GM23338 (cell line): ENCODE data around the gene ZBTB7C.

ENCODE experiments used
- CREB1 ChIP-seq: fragments of 250-450 bp; sonication (Bioruptor Pico); IDR thresholded peaks from 2 replicates; pipeline ENCODE4 v1.5.0; 2020; ENCODE audit warnings: low read depth, mild to moderate bottlenecking, moderate library complexity
- CTCF ChIP-seq, 2 experiments: fragments of 200-600 bp in 1 of 2; sonication (generic) in 1 of 2; conservative IDR thresholded peaks; 2 replicates each; pipeline versions ENCODE4 v1.5.1 to v1.6.1; 2016 to 2017; ENCODE audit warnings: antibody characterized with exemption in 2 of 2, low read depth in 2 of 2, mild to moderate bottlenecking in 2 of 2, moderate library complexity in 1 of 2
- ETS1 ChIP-seq: IDR thresholded peaks from 2 replicates; pipeline ENCODE4 v1.6.1; 2016; ENCODE audit warnings: antibody characterized with exemption
- EZH2 ChIP-seq: fragments of 200-600 bp; sonication (generic); IDR thresholded peaks from one replicate; pipeline ENCODE4 v1.8.0; 2017; ENCODE audit warnings: antibody characterized with exemption, mild to moderate bottlenecking, low read depth; ENCODE audit not compliant: unreplicated experiment
- EZH2phosphoT487 ChIP-seq: fragments of 200-600 bp; sonication (generic); IDR thresholded peaks from one replicate; pipeline ENCODE4 v1.8.1; 2018; ENCODE audit warnings: antibody characterized with exemption; ENCODE audit not compliant: unreplicated experiment
- JUNB ChIP-seq: IDR thresholded peaks from one replicate; pipeline ENCODE4 v1.6.1; 2016; ENCODE audit warnings: antibody characterized with exemption; ENCODE audit not compliant: unreplicated experiment
- NANOG ChIP-seq: IDR thresholded peaks from 2 replicates; pipeline ENCODE4 v1.6.1; 2016; ENCODE audit warnings: antibody characterized with exemption, borderline replicate concordance
- POLR2AphosphoS5 ChIP-seq: IDR thresholded peaks from 2 replicates; pipeline ENCODE4 v1.6.1; 2016; ENCODE audit warnings: antibody characterized with exemption, low read depth
- REST ChIP-seq: IDR thresholded peaks from one replicate; pipeline ENCODE4 v1.6.1; 2018; ENCODE audit warnings: antibody characterized with exemption; ENCODE audit not compliant: unreplicated experiment

- TF ChIP-seq POLR2AphosphoS5 (no peak), CTCF (conservative IDR thresholded peaks at IDR 0.05; ENCODE audit: low read depth in 2 of 2) (no peak), EZH2 (no peak), CREB1 (CRISPR knock-in tag) (no peak), NANOG (no peak), EZH2phosphoT487 (no peak), ETS1 (no peak), JUNB (no peak), REST (no peak)
Measured at GRCh38 chr18:48342581-48342980, 66.6 kb downstream of the ZBTB7C start.
